SIG-M5 (cell line): ENCODE measurements around the gene ZNF83.

Experiments used
- DNase-seq: peaks from one replicate; lab custom pipeline; 2025; lab: John Stamatoyannopoulos, UW

Gene ZNF83

DNA sequence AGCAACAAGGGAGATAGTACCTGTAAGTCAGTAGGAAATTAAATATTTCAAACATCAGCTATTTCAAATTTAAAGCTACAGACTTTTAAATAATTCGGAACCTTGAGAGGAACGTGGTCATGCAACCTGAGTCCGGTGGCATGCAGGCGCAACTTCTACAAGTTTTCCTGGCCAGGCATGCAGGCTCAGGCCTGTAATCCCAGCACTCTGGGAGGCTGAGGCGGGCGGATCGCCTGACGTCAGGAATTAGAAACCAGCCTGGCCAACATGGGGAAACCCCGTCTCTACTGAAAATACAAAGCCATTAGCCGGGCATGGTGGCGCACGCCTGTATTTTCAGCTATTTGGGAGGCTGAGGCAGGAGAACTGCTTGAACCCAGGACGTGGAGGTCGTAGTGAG, 70.2 kb downstream of the ZNF83 start:
- no peak for DNase-seq

DNA sequence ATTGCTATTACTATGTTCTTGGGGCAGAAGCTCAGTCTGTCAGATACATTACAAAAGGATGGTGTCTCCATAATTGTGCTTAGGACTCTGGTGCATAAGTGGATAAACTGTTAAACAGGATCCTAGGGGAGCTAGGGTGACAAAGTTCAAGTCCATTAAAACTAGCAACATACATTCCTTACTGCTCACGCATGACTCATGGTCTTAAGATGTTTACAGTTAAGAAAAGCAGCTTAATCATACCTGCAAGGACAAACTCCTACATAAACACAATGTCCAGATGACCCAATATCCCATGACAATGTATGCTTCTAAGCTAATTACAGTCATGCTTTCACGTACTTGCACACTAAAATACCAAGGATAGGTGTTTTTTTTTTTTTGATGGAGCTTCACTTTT, 71.6 kb downstream of the ZNF83 start:
- DNase-seq = no peak

DNA sequence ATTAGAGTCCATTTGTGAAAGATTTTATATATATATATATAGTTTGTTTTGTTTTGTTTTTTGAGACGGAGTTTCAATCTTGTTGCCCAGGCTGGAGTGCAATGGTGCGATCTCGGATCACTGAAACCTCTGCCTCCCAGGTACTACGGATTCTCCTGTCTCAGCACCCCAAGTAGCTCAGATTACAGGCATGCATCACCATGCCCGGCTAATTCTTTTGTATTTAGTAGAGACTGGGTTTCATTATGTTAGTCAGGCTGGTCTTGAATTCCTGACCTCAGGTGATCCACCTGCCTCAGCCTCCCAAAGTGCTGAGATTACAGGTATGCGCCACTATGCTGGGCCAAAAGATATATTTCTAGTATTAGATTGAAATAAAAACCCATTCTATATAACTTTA, 72.0 kb downstream of the ZNF83 start:
- DNase-seq = no peak
